Panc1 (cell line): ENCODE measurements around the gene NPIPB4.
"Not testable (repeated sequence)": the region's sequence is repeated elsewhere in the genome, so short reads cannot be mapped to it uniquely, and the experiment has no call there.

Experiments used
- POLR2AphosphoS5 ChIP-seq: IDR thresholded peaks from 2 replicates; pipeline ENCODE4 v1.6.1; 2012; ENCODE audit warnings: mild to moderate bottlenecking, low read depth, low read length, moderate library complexity
- TF ChIP-seq, protein P1 (sequence below): fragments of 450-650 bp; IDR thresholded peaks from 2 replicates; pipeline ENCODE4 v1.5.1; 2017; ENCODE audit warnings: mild to moderate bottlenecking

DNA sequence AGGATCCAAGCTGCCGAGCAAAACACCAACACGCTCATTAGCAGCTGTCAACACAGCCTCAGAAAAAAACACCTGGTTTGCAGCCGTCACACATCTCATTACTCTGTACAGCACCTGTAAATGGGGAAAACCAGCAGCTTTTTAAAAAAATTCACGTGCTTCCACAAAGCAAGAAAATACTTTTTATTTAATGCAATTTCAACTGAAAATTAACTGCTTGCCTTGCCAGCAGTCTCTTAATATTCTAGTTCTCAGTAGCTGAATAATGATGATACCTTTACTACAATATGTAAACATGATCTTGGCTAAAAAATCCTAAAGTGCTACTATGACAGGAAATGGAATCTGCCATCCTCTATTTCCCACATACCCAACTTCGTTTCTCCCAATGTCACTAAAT is 41.4 kb upstream of the NPIPB4 start:
- TF ChIP-seq POLR2AphosphoS5 = not testable (repeated sequence)
- TF ChIP-seq, protein P1, sequence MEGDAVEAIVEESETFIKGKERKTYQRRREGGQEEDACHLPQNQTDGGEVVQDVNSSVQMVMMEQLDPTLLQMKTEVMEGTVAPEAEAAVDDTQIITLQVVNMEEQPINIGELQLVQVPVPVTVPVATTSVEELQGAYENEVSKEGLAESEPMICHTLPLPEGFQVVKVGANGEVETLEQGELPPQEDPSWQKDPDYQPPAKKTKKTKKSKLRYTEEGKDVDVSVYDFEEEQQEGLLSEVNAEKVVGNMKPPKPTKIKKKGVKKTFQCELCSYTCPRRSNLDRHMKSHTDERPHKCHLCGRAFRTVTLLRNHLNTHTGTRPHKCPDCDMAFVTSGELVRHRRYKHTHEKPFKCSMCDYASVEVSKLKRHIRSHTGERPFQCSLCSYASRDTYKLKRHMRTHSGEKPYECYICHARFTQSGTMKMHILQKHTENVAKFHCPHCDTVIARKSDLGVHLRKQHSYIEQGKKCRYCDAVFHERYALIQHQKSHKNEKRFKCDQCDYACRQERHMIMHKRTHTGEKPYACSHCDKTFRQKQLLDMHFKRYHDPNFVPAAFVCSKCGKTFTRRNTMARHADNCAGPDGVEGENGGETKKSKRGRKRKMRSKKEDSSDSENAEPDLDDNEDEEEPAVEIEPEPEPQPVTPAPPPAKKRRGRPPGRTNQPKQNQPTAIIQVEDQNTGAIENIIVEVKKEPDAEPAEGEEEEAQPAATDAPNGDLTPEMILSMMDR = not testable (repeated sequence)
